Measurements from ENCODE around the gene CHKA. TPM values are rescaled to one million over a fixed set of nuclear protein-coding genes. Genes with fewer than 3 reads are reported as not detected.

CHKA gene
- total RNA-seq, 1 experiment from 2014 or later: 63.0 TPM

- Histone ChIP-seq H2BK15ac (ENCODE audit: low read depth, low read length) (no peak overlapping the region), H3K56ac (ENCODE audit: insufficient read length, low read depth, low read length) (no peak overlapping the region), H4K20me1 (ENCODE audit: control insufficient read depth, insufficient read depth, insufficient read length) (no peaks in the 10 kb centered on the region), H3K4ac (ENCODE audit: low read depth, low read length) (no peak overlapping the region), H3K18ac (ENCODE audit: insufficient read length, low read depth, low read length) (peak overlapping the region; percentile 15), H2BK120ac (ENCODE audit: low read depth, low read length, poor library complexity, severe bottlenecking) (no peak overlapping the region), H3K4me2 (ENCODE audit: insufficient read depth, insufficient read length, low read length) (no peak overlapping the region), H2BK5ac (ENCODE audit: insufficient read length, low read length) (no peak overlapping the region), H4K5ac (ENCODE audit: insufficient read length, low read depth, low read length) (no peak overlapping the region), H4K91ac (ENCODE audit: insufficient read length, low read depth, low read length) (no peak overlapping the region), H2AFZ (ENCODE audit: low read length) (no peak overlapping the region), H3K23me2 (ENCODE audit: insufficient read length, low read depth, low read length, poor library complexity, severe bottlenecking) (peaks cover 4% of the 10 kb centered on the region), H3K27ac (ENCODE audit: insufficient read length, low read depth, low read length) (no peak overlapping the region), H3K79me1 (ENCODE audit: insufficient read depth, low read depth, low read length, poor library complexity, severe bottlenecking) (no peaks in the 10 kb centered on the region), H4K8ac (replicated peaks; ENCODE audit: insufficient read length, low read depth, low read length) (no peak overlapping the region), H2BK12ac (ENCODE audit: insufficient read length, low read depth, low read length) (no peak overlapping the region), H3K27me3 (ENCODE audit: insufficient read depth, low read length) (no peaks in the 10 kb centered on the region), H2AK5ac (ENCODE audit: insufficient read length, low read length) (no peak overlapping the region), H3T11ph (ENCODE audit: low read length) (no peak overlapping the region), H3K23ac (ENCODE audit: insufficient read length, low read depth, low read length) (no peak overlapping the region), H3K14ac (ENCODE audit: insufficient read depth, low read length) (no peak overlapping the region), H3K79me2 (ENCODE audit: insufficient read depth, low read length) (no peaks in the 10 kb centered on the region), H3K9ac (ENCODE audit: extremely low read depth, insufficient read length, low read length) (no peak overlapping the region), H3K9me3 (ENCODE audit: control insufficient read depth, low read depth, low read length) (peaks cover 12% of the 10 kb centered on the region), H2BK20ac (ENCODE audit: low read depth, low read length, poor library complexity, severe bottlenecking) (no peak overlapping the region), H3K4me1 (ENCODE audit: insufficient read depth, low read length) (peaks cover 5% of the 10 kb centered on the region; the same call in 1 of the 2 replicates)
- peaks cover 5% of the 10 kb centered on the region for H3K27me3 Mint-ChIP-seq (ENCODE audit: low read depth)
- H3K9me3 Mint-ChIP-seq: peaks cover 49 to 53% of the 10 kb centered on the region in 2 experiments
- no CpG with 5 or more reads among the region's 1 CpG for WGBS (ENCODE audit: extremely low coverage, insufficient read length, low lambda C conversion rate)
- DNase-seq: no peak
- H3K4me1 Mint-ChIP-seq: peaks cover 36 to 41% of the 10 kb centered on the region in 2 experiments
- H3K27ac Mint-ChIP-seq: no peak overlapping the region
- H3K4me3 Mint-ChIP-seq: no peak overlapping the region; a peak in 1 of 5 replicates
- TF ChIP-seq, protein P1, sequence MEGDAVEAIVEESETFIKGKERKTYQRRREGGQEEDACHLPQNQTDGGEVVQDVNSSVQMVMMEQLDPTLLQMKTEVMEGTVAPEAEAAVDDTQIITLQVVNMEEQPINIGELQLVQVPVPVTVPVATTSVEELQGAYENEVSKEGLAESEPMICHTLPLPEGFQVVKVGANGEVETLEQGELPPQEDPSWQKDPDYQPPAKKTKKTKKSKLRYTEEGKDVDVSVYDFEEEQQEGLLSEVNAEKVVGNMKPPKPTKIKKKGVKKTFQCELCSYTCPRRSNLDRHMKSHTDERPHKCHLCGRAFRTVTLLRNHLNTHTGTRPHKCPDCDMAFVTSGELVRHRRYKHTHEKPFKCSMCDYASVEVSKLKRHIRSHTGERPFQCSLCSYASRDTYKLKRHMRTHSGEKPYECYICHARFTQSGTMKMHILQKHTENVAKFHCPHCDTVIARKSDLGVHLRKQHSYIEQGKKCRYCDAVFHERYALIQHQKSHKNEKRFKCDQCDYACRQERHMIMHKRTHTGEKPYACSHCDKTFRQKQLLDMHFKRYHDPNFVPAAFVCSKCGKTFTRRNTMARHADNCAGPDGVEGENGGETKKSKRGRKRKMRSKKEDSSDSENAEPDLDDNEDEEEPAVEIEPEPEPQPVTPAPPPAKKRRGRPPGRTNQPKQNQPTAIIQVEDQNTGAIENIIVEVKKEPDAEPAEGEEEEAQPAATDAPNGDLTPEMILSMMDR (conservative IDR thresholded peaks at IDR 0.05): no peak
- H3K36me3 Mint-ChIP-seq (ENCODE audit: insufficient read depth in 1 of 3, low read depth in 3 of 3): peaks cover 27 to 35% (median 30%) of the 10 kb centered on the region in 3 experiments
Measured at GRCh38 chr11:68130121-68130520, 8.9 kb upstream of the CHKA start.

All from H9 (cell line).